RWPE1 (cell line): ENCODE data around the gene ARRDC4.
"Not testable (repeated sequence)": the region's sequence is repeated elsewhere in the genome, so short reads cannot be mapped to it uniquely, and the experiment has no call there.

ENCODE experiments used
- CTCF ChIA-PET: fragments of 350-600 bp; sonication (Branson Sonifier 250); formaldehyde crosslinking; extraction: SDS; loops from one replicate; lab custom pipeline; 2021; lab: Yijun Ruan, JAX
- POLR2A ChIA-PET: fragments of 400-600 bp; formaldehyde crosslinking; extraction: SDS; loops from one replicate; lab custom pipeline; 2020; ENCODE audit warnings: antibody characterized with exemption; ENCODE audit not compliant: low non-redundant PET; lab: Yijun Ruan, JAX
- DNase-seq: peaks from one replicate; pipeline ENCODE4 v3.0.0; 2012; ENCODE audit warnings: low spot score
- H3K27ac ChIP-seq: fragments of 450-650 bp; 2 replicates; pipeline ENCODE4 v1.5.1; 2017
- CTCF ChIP-seq: fragments of 450-650 bp; conservative IDR thresholded peaks from 2 replicates; pipeline ENCODE4 v1.5.1; 2017; ENCODE audit warnings: low read depth, mild to moderate bottlenecking

The ARRDC4 gene

GRCh38 chr15:97979140-97979520, 18.6 kb downstream of the ARRDC4 start:
- ChIA-PET POLR2A (no interaction called here), CTCF (interaction anchor here (0.6 kb wide), 1 partner anchor 74 kb away, joined by 5 read pairs; no protein-coding TSS in a partner anchor)
- no peak overlapping the region for H3K27ac ChIP-seq
- no peak for DNase-seq
- TF ChIP-seq CTCF = no peak

- ChIA-PET CTCF (no interaction called here), POLR2A (no interaction called here)
- no peak overlapping the region for H3K27ac ChIP-seq
- no peak for TF ChIP-seq CTCF
- no peak for DNase-seq
These were observed 20.6 kb downstream of the ARRDC4 start for GRCh38 chr15:97981058-97981457.

- H3K27ac ChIP-seq = no peak overlapping the region
- no peak for TF ChIP-seq CTCF
- ChIA-PET POLR2A (no interaction called here), CTCF (no interaction called here)
- DNase-seq = no peak
These were observed 21.3 kb downstream of the ARRDC4 start for GRCh38 chr15:97981758-97982157.

DNA sequence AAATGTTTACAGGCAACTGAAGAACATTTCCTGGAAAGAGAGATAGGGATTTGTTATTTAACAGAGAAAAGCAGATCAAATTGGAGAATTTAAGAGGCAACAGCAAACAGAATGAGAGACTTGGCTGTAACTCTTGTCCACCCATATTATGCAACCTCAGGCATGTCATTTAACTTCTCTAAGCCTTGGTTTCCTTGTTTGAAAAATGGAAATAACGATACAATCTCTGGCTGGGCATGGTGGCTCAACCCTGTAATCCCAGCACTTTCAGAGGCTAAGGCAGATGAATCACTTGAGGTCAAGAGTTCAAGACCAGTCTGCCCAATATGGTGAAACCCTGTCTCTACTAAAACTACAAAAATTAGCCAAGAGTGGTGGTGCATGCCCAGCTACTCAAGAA, 23.7 kb downstream of the ARRDC4 start:
- ChIA-PET CTCF (no interaction called here), POLR2A (no interaction called here)
- TF ChIP-seq CTCF = no peak
- no peak for DNase-seq
- H3K27ac ChIP-seq = no peak overlapping the region

DNA sequence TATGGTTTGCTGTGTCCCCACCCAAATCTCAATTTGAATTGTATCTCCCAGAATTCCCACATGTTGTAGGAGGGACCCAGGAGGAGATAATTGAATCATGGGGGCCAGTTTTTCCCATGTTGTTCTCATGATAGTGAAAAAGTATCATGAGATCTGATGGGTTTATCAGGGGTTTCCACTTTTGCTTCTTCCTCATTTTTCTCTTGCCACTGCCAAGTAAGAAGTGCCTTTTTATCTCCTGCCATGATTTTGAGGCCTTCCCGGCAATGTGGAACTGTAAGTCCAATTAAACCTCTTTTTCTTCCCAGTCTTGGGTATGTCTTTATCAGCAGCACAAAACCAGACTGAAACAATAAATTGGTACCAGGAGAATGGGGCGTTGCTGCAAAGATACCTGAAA, 25.5 kb downstream of the ARRDC4 start:
- CTCF ChIA-PET, H3K27ac ChIP-seq, DNase-seq, POLR2A ChIA-PET: not testable (repeated sequence)

GRCh38 chr15:97986781-97987180, 26.3 kb downstream of the ARRDC4 start:
- TF ChIP-seq CTCF = no peak
- CTCF ChIA-PET = no interaction called here

DNA sequence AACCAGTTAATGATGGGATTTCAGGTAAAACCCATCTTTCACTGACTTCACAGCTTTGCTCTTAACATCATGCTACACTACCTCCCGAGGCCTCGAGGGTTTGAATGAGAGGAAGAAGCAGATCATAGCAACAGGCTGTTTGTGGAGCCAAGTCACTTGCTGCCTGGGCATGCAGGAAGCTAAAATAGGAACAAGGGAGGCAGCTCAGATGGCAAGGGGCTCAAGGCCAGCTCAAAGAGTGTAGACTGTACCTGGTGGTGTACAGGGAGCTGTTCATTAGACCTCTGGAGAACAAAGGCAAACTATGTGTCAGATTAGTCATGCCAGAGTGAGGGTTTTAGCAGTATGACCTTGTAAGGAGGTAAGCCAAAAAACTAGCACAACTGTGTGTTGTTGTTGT, 28.8 kb downstream of the ARRDC4 start:
- ChIA-PET CTCF (interaction anchor here (1.1 kb wide), 1 partner anchor 20 kb away, joined by 3 read pairs; no protein-coding TSS in a partner anchor), POLR2A (no interaction called here)
- DNase-seq = no peak
- no peak overlapping the region for H3K27ac ChIP-seq
- no peak for TF ChIP-seq CTCF

More at GRCh38 chr15:97986781-97987180, 26.3 kb downstream of the ARRDC4 start:
- H3K27ac ChIP-seq = no peak overlapping the region
- DNase-seq = no peak
- POLR2A ChIA-PET = no interaction called here
